ENCODE data around the gene PPP2R3C.
"Not testable (repeated sequence)": the region's sequence is repeated elsewhere in the genome, so short reads cannot be mapped to it uniquely, and the experiment has no call there.

The PPP2R3C gene

DNA sequence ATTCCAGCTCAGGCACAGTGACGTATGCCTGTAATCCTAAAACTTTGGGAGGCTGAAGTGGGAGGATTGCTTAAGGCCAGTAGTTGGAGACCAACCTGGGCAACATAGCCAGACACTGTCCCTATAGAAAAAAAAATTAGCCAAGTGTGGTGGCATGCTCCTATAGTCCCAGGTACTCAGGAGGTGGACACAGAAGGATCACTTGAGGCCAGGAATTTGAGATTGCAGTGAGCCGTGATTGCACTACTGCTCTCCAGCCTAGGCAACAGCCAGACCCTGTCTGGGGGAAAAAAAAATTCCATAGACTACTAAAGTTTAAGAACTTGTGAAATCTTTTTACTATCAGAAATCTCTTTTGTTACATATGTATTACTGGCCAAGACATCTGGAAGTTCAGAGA lies 69.2 kb downstream of the PPP2R3C start:
- DNase-seq (ENCODE audit: low read depth, low spot score): no peak

DNA sequence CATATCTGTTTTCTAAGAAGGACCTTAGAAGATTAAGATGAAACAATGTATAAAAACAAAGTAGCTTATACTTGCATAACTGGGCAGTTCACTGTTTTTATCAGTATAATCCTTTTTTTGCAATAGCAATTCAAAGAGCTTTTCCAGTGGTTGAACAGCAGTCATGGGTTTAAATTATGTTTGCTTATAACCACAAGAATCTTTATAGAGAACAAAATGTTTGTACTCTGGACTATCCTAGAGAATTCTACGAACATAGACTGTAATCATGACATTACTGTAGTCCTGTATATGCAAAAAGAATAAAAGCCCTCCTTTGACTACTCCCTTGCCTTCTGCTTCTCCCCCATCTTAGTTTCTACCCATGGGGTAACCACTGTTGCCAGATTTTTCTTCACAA lies 70.0 kb downstream of the PPP2R3C start:
- DNase-seq (ENCODE audit: low read depth, low spot score): no peak

DNA sequence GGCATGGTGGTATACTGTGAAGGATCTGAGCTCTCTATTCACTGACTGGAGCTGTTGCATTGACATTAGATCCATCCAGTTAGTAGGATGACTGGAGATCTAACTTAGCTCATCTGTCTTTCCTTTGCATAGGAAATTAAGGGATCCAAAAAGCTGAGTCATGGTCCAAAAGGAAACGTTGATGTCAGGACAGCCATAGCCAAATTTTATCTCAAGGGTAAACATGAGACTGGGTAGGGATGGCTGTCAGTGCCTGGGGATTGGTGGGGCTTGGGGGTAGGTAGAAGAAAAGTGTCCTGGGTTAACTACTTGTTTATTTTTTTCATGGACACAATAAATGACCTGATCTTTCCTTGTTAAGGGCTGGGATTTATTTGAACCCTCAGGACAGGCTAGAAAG lies 71.1 kb downstream of the PPP2R3C start:
- no peak for DNase-seq (ENCODE audit: low read depth, low spot score)

GRCh38 chr14:35047976-35048513 lies 73.7 kb downstream of the PPP2R3C start:
- no peak for DNase-seq (ENCODE audit: low read depth, low spot score)

DNA sequence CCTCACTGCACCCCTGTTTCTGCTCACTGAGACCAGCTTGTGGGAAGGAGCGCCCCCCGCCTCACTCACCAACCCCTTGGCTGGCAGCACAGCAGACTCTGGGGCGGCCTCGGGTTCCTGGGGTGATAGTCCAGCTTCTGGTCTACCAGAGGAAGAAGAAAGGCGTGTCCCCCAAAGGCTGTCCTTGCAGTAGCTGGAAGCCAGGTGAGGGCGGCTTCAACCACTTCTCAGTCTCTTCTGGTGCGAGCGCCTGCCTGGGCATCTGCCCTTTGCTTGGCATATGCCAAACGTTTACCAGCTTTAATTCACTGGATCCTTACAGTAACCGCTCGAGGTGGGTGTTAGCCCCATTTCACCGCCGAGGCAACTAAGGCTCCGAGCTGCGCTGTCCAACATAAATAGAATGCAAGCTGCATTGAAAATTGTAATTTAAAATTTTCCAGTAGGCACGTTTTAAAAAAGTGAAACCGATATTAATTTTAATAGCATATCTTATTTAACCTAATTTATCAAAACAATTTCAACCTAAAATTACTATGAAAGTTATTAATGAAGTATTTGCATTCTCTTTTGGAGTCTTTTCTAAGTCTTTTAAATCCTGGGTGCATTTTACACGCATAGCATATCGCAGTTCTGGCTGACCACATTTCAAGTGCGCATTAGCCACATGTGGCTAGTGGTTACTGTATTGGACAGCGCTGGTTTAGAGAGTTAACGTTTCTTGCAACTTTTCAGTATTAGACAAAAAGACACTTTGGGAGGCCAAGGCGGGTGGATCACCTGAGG lies 74.8 kb downstream of the PPP2R3C start:
- DNase-seq (ENCODE audit: low read depth, low spot score): no peak

GRCh38 chr14:35046048-35046750 lies 75.6 kb downstream of the PPP2R3C start, which contains the start of gene FAM177A1:
TSS of gene FAM177A1 (plus strand) at chr14:35046272. CDS start at chr14:35046464, 192 bp downstream.
- peak; percentile 78 for DNase-seq (ENCODE audit: low read depth, low spot score)

DNA sequence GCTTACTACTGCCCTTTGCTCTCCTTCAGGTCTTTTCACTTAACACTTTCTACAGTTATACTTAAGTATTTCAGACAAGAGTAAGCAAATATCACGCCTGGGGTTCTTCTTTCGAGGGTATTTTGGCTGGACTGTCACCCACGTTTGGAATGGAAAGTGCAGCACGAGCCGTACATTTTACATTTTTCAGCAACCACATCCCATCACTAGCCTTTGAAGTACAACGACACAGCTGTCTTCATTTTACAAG lies 76.1 kb downstream of the PPP2R3C start:
- no peak for DNase-seq (ENCODE audit: low read depth, low spot score)

- DNase-seq (ENCODE audit: low read depth, low spot score): no peak
These were observed 76.6 kb downstream of the PPP2R3C start for GRCh38 chr14:35044939-35045797.

- no peak for DNase-seq (ENCODE audit: low read depth, low spot score)
These were observed 78.7 kb downstream of the PPP2R3C start for GRCh38 chr14:35043046-35043445.

- DNase-seq (ENCODE audit: low read depth, low spot score): no peak
These were observed 79.2 kb downstream of the PPP2R3C start for GRCh38 chr14:35042632-35043031.

- DNase-seq (ENCODE audit: low read depth, low spot score): not testable (repeated sequence)
These were observed 83.5 kb downstream of the PPP2R3C start for GRCh38 chr14:35038312-35038711.

Measured in iPS DF 19.7 (cell line).